NCI-H146 treated with DMSO at 0.1 percent for 48 hours (cell line): Measurements from ENCODE around the gene TENM4.
"Not testable (repeated sequence)": the region's sequence is repeated elsewhere in the genome, so short reads cannot be mapped to it uniquely, and the experiment has no call there.

ENCODE experiments used
- DNase-seq: peaks from one replicate; lab custom pipeline; 2025; ENCODE audit not compliant: unreplicated experiment; lab: John Stamatoyannopoulos, UW

The TENM4 gene

GRCh38 chr11:78986305-78986704 is 454.5 kb downstream of the TENM4 start:
- DNase-seq, result no peak

GRCh38 chr11:78985663-78986062 is 455.2 kb downstream of the TENM4 start:
- no peak for DNase-seq

GRCh38 chr11:78982473-78982872 is 458.4 kb downstream of the TENM4 start:
- DNase-seq, result no peak

GRCh38 chr11:78981153-78981552 is 459.7 kb downstream of the TENM4 start:
- no peak for DNase-seq

- DNase-seq, result no peak
Observed at GRCh38 chr11:78978831-78979230, 462.0 kb downstream of the TENM4 start.

- not testable (repeated sequence) for DNase-seq
Observed at GRCh38 chr11:78977848-78978247, 463.0 kb downstream of the TENM4 start.

- no peak for DNase-seq
Observed at GRCh38 chr11:78977009-78977408, 463.8 kb downstream of the TENM4 start.

GRCh38 chr11:78975081-78975480 is 465.7 kb downstream of the TENM4 start:
- no peak for DNase-seq

GRCh38 chr11:78973876-78974275 is 467.0 kb downstream of the TENM4 start:
- no peak for DNase-seq

GRCh38 chr11:78972590-78972989 is 468.2 kb downstream of the TENM4 start:
- no peak for DNase-seq

GRCh38 chr11:78972177-78972576 is 468.7 kb downstream of the TENM4 start:
- DNase-seq, result no peak

- no peak for DNase-seq
Observed at GRCh38 chr11:78967811-78968210, 473.0 kb downstream of the TENM4 start.

GRCh38 chr11:78965432-78965831 is 475.4 kb downstream of the TENM4 start:
- DNase-seq, result no peak

- DNase-seq, result peak; percentile 79
Observed at GRCh38 chr11:78961937-78962701, 478.7 kb downstream of the TENM4 start.

GRCh38 chr11:78961247-78961646 is 479.6 kb downstream of the TENM4 start:
- peak; percentile 68 for DNase-seq

GRCh38 chr11:78958444-78958843 is 482.4 kb downstream of the TENM4 start:
- no peak for DNase-seq

GRCh38 chr11:78957476-78958245 is 483.2 kb downstream of the TENM4 start:
- DNase-seq, result no peak

- no peak for DNase-seq
Observed at GRCh38 chr11:78954696-78955095, 486.1 kb downstream of the TENM4 start.

- no peak for DNase-seq
Observed at GRCh38 chr11:78954261-78954660, 486.6 kb downstream of the TENM4 start.

GRCh38 chr11:78952890-78953289 is 487.9 kb downstream of the TENM4 start:
- no peak for DNase-seq

GRCh38 chr11:78952175-78952574 is 488.7 kb downstream of the TENM4 start:
- no peak for DNase-seq

- DNase-seq, result no peak
Observed at GRCh38 chr11:78949976-78950690, 490.7 kb downstream of the TENM4 start.
